ENCODE measurements around the gene RGS21. TPM values are rescaled to one million over a fixed set of nuclear protein-coding genes. Genes with fewer than 3 reads are reported as not detected.

Gene RGS21
- total and polyA plus RNA-seq, 2 experiments from 2014 or later, result not detected

DNA sequence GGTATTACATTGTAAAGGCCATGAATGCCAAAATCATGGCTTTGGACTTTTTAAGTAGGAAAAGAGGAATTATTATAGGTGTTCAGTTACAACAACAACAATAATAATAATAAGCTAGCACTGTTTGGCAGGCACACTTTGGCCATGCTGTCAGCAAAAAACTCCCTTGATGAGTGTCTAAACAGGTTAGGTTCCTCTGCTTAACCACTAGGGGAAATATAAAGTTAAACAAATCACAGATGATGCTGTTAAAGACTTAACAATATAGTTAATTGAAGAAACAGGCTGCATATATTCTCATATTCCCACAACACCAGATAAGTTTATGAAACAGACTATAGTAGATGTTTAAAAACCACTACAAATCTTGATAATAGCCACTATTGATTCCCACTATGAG, 46.4 kb downstream of the RGS21 start:
- no peaks in the 10 kb centered on the region for H3K27me3 ChIP-seq
- no peaks in the 10 kb centered on the region for H3K36me3 ChIP-seq (replicated peaks; ENCODE audit: insufficient read depth, low read depth)
- no peak overlapping the region for H2AFZ ChIP-seq
- H3K79me2 ChIP-seq, result no peaks in the 10 kb centered on the region
- no peak overlapping the region for H3K27ac ChIP-seq
- no peak for DNase-seq (ENCODE audit: low spot score)
- TF ChIP-seq, protein P1, sequence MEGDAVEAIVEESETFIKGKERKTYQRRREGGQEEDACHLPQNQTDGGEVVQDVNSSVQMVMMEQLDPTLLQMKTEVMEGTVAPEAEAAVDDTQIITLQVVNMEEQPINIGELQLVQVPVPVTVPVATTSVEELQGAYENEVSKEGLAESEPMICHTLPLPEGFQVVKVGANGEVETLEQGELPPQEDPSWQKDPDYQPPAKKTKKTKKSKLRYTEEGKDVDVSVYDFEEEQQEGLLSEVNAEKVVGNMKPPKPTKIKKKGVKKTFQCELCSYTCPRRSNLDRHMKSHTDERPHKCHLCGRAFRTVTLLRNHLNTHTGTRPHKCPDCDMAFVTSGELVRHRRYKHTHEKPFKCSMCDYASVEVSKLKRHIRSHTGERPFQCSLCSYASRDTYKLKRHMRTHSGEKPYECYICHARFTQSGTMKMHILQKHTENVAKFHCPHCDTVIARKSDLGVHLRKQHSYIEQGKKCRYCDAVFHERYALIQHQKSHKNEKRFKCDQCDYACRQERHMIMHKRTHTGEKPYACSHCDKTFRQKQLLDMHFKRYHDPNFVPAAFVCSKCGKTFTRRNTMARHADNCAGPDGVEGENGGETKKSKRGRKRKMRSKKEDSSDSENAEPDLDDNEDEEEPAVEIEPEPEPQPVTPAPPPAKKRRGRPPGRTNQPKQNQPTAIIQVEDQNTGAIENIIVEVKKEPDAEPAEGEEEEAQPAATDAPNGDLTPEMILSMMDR (IDR thresholded peaks at IDR 0.05; ENCODE audit: poor library complexity), result no peak
- TF ChIP-seq EZH2 (IDR thresholded peaks at IDR 0.05; ENCODE audit: borderline replicate concordance) (no peak), EZH2phosphoT487 (IDR thresholded peaks at IDR 0.05; ENCODE audit: low read depth, severe bottlenecking, unreplicated experiment) (no peak)
- H3K4me1 ChIP-seq (ENCODE audit: insufficient read depth), result no peaks in the 10 kb centered on the region
- H3K9me2 ChIP-seq (replicated peaks; ENCODE audit: insufficient read depth), result no peaks in the 10 kb centered on the region
- no peaks in the 10 kb centered on the region for H3K9me3 ChIP-seq (ENCODE audit: low read depth)
- no peaks in the 10 kb centered on the region for H4K20me1 ChIP-seq (ENCODE audit: insufficient read depth, poor library complexity, severe bottlenecking)
- H3K4me2 ChIP-seq, result no peak overlapping the region
- no peak overlapping the region for H3K4me3 ChIP-seq

DNA sequence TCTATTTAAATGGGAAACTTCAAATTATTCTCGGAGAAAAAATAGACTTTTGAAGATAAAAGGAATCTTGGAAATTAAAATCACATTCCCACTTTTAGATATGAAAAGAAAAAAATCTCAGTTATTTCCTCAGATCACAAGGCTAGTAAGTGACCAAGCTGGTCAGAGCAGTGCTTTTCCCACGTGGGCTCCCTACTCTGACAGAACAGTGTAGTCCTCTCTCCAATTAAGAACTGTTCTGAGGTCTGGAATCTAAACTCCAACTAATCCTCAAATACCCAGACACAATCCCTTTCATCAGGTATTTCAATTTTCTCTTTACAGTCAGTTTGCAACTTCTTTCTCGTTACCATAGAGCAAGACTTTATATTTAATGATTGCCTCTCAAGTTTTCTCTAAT, 50.6 kb downstream of the RGS21 start:
- Histone ChIP-seq H3K4me2 (no peak overlapping the region), H3K9me2 (replicated peaks; ENCODE audit: insufficient read depth) (no peaks in the 10 kb centered on the region), H4K20me1 (ENCODE audit: insufficient read depth, poor library complexity, severe bottlenecking) (no peaks in the 10 kb centered on the region), H3K9me3 (ENCODE audit: low read depth) (no peaks in the 10 kb centered on the region), H3K4me1 (ENCODE audit: insufficient read depth) (no peaks in the 10 kb centered on the region), H3K79me2 (no peaks in the 10 kb centered on the region), H3K36me3 (replicated peaks; ENCODE audit: insufficient read depth, low read depth) (no peaks in the 10 kb centered on the region), H2AFZ (no peak overlapping the region), H3K27me3 (no peaks in the 10 kb centered on the region), H3K4me3 (no peak overlapping the region), H3K27ac (no peak overlapping the region)
- DNase-seq (ENCODE audit: low spot score), result no peak
- no peak for TF ChIP-seq EZH2phosphoT487 (IDR thresholded peaks at IDR 0.05; ENCODE audit: low read depth, severe bottlenecking, unreplicated experiment)
- no peak for TF ChIP-seq EZH2 (IDR thresholded peaks at IDR 0.05; ENCODE audit: borderline replicate concordance)
- TF ChIP-seq, protein P1 (IDR thresholded peaks at IDR 0.05; ENCODE audit: poor library complexity), result no peak
- WGBS (ENCODE audit: low lambda C conversion rate, missing lambda C conversion rate), result 43% methylated on average over 3 of the region's 3 CpGs

DNA sequence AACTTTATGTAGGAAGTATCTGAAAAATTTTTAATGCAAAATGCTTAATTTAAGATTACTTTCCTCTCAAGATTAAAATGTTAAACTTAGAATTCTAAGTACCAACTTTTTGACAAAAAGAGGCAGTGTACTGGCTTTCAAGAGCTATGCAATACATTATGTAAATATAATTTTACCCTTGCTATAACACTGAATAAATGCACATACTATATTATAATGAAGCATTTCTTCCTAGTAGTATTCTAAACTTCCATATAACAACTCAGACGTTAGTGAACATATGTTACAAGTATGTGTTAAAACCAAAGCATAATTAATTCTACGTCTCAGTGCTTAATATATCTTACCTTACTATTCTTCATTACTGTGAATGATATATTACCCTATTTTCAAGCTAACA, 58.5 kb downstream of the RGS21 start:
- Histone ChIP-seq H3K4me3 (no peak overlapping the region), H3K4me2 (no peak overlapping the region), H3K36me3 (replicated peaks; ENCODE audit: insufficient read depth, low read depth) (no peaks in the 10 kb centered on the region), H3K27me3 (no peaks in the 10 kb centered on the region), H4K20me1 (ENCODE audit: insufficient read depth, poor library complexity, severe bottlenecking) (no peaks in the 10 kb centered on the region), H3K9me3 (ENCODE audit: low read depth) (no peaks in the 10 kb centered on the region), H2AFZ (no peak overlapping the region), H3K27ac (no peak overlapping the region), H3K4me1 (ENCODE audit: insufficient read depth) (no peaks in the 10 kb centered on the region), H3K9me2 (replicated peaks; ENCODE audit: insufficient read depth) (no peaks in the 10 kb centered on the region), H3K79me2 (no peaks in the 10 kb centered on the region)
- DNase-seq (ENCODE audit: low spot score), result no peak
- WGBS (ENCODE audit: low lambda C conversion rate, missing lambda C conversion rate), result 82% methylated on average over 2 of the region's 2 CpGs
- TF ChIP-seq, protein P1 (IDR thresholded peaks at IDR 0.05; ENCODE audit: poor library complexity), result no peak
- TF ChIP-seq EZH2phosphoT487 (IDR thresholded peaks at IDR 0.05; ENCODE audit: low read depth, severe bottlenecking, unreplicated experiment) (no peak), EZH2 (IDR thresholded peaks at IDR 0.05; ENCODE audit: borderline replicate concordance) (no peak)

DNA sequence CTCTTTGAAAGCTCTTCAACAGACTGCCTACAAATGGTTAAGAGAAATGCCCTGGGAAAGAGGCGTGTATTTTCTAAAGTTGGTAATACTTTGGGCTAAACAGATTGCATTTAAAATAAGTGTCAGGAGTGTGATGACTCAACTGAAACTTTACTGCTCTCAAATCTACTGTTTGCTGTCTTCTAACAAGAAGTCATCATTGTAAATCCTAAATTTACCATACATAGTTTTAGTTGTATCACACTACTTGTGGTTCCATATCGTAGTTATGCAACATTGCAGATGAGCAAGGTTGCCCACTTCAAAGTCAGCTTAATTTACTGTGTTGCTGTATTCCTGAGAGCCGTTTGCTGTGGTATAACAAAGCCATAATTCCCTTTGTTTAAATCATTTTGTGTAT, 59.6 kb downstream of the RGS21 start:
- no peaks in the 10 kb centered on the region for H3K9me2 ChIP-seq (replicated peaks; ENCODE audit: insufficient read depth)
- no peaks in the 10 kb centered on the region for H3K79me2 ChIP-seq
- H2AFZ ChIP-seq, result no peak overlapping the region
- no peaks in the 10 kb centered on the region for H3K4me1 ChIP-seq (ENCODE audit: insufficient read depth)
- no peak for TF ChIP-seq EZH2 (IDR thresholded peaks at IDR 0.05; ENCODE audit: borderline replicate concordance)
- TF ChIP-seq, protein P1 (IDR thresholded peaks at IDR 0.05; ENCODE audit: poor library complexity), result no peak
- no peak for TF ChIP-seq EZH2phosphoT487 (IDR thresholded peaks at IDR 0.05; ENCODE audit: low read depth, severe bottlenecking, unreplicated experiment)
- no peaks in the 10 kb centered on the region for H3K36me3 ChIP-seq (replicated peaks; ENCODE audit: insufficient read depth, low read depth)
- no peak overlapping the region for H3K4me3 ChIP-seq
- H3K27me3 ChIP-seq, result no peaks in the 10 kb centered on the region
- no peak overlapping the region for H3K27ac ChIP-seq
- WGBS (ENCODE audit: low lambda C conversion rate, missing lambda C conversion rate), result 79% methylated on average over 3 of the region's 3 CpGs
- no peaks in the 10 kb centered on the region for H4K20me1 ChIP-seq (ENCODE audit: insufficient read depth, poor library complexity, severe bottlenecking)
- no peaks in the 10 kb centered on the region for H3K9me3 ChIP-seq (ENCODE audit: low read depth)
- H3K4me2 ChIP-seq, result no peak overlapping the region
- DNase-seq (ENCODE audit: low spot score), result no peak

All from hepatocyte (in vitro differentiated cells).